CD4-positive, alpha-beta T cell treated with Interleukin-15 for 1 hour (primary cell): ENCODE measurements around the gene RFFL.
"Not testable (repeated sequence)": the region's sequence is repeated elsewhere in the genome, so short reads cannot be mapped to it uniquely, and the experiment has no call there.

Experiments
- DNase-seq: peaks from one replicate; pipeline ENCODE4 v3.0.0-alpha.2; 2020

The RFFL gene

DNA sequence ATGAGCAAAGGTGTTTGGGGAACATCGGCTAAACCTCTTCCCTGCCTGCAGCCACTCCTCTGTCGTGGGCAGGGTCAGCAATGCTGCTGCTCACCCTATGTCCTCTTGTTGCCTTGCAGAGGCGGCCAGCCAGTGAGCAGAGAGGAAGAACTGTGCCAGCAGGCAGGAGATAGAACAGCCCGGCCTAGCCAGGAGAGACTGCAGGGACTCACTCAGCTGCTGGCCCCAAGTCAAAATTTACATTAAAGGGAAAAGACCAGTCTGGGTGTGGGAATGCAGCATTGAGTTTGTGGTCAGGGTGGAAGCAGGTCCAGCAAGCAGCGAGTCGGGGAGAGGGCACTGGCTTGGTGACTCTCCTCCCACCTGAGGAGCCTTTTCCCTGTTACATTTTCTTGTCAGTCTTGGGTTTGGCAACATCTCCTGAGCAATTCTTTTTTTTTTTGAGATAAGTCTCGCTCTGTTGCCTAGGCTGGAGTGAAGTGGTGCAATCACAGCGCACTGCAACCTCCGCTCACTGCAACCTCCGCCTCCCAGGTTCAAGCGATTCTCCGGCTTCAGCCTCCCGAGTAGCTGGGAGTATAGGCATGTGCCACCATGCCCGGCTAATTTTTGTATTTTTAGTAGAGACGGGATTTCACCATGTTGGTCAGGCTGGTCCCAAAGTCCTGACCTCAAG lies 60.5 kb downstream of the RFFL start:
- DNase-seq = no peak

GRCh38 chr17:35001549-35001948 lies 62.0 kb downstream of the RFFL start:
- DNase-seq = no peak

- not testable (repeated sequence) for DNase-seq
These were observed 62.5 kb downstream of the RFFL start for GRCh38 chr17:35000965-35001364.

DNA sequence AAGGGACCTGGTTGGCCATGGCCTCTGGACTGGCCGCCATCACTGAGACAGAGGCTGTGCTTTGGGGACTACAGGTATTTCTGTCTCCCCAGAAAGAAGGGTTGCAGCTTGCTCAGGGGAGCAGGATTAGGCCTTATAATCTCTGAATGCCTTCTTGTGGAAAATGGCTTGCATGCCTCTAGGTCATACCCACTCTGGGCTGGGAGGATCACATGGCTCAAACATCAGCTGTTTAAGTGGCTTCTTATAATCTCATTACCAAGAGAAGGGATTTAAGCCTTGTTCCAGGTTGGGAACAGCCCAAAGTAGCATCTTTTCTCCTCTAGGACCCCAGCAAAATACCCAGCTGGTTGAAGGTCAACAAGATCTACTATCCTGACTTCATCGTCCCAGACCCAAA lies 64.1 kb downstream of the RFFL start:
- DNase-seq = no peak

DNA sequence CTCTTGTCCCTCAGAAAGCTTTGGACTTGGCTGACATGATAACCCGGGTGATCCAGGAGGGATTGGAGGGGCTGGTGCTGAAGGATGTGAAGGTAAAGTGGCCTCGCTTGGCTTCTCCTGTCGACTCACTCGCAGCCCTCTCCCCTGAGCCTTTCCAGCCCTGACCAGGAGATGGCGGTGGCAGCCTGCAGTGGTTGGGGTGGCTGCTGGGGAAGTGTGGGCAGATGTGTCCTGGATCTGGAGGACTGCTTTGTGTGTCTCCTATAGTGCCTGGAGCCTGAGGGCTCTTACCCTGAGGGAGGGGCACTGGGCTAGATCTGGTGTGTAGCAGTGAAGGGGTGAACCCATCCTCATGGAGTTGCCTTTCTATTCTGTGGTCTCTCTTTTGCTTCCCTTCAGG lies 65.3 kb downstream of the RFFL start:
- DNase-seq = peak; percentile 82

DNA sequence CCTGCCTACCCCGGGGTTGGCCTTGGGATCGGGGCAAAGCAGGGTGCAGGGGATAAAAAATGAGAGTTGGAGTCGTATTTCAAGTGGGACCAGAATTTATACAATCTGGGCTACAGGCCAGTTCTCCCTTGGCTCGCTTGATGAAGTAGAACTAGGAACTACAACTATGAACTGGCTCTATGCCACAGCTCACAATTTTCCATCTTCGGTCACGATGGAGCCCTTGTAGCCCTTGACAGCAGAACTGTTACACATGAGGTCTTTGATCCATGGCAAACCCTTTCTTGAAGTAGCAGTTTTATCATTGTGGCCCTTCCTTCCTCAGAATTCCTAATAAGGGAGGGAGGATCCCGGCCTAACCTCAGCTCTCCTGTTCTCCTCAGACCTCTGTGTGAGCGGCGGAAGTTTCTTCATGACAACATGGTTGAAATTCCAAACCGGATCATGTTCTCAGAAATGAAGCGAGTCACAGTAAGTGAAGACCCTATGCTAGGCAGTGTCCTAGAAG lies 66.1 kb downstream of the RFFL start:
- DNase-seq = no peak

GRCh38 chr17:34996422-34997285 lies 66.9 kb downstream of the RFFL start:
- DNase-seq = no peak

DNA sequence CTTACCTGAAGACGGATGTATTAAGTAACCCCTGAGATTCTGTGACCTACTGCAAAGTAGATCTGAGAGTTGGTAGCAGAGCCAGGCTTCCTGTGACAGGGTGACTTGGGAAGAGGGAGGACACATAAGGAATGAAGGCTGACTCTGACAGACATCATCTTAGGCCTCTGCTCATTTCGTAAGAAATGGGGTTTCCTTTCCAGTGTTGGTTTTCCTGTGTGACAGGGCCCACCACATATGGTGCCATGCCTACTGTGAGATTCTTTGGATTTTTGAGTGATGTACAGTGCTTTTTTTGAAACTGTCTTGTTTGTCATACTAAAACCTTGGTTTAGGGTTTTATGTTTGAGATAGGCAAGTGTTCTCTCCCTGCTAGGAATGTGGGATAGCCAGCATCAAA lies 70.5 kb downstream of the RFFL start:
- DNase-seq = no peak

DNA sequence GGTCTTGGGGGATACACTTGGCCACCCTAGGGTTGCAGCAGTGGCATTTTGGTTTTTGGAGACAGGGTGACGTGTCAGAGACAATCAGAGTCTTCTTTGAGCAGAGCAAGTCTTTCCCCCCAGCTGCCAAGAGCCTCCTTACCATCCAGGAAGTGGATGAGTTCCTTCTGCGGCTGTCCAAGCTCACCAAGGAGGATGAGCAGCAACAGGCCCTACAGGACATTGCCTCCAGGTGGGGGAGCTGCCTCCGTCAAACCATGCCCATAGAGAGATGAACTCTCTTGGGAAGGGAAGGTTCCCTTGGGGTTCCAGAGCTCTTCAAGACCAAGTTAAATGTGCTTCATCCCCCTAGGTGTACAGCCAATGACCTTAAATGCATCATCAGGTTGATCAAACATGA lies 71.9 kb downstream of the RFFL start:
- DNase-seq = no peak

DNA sequence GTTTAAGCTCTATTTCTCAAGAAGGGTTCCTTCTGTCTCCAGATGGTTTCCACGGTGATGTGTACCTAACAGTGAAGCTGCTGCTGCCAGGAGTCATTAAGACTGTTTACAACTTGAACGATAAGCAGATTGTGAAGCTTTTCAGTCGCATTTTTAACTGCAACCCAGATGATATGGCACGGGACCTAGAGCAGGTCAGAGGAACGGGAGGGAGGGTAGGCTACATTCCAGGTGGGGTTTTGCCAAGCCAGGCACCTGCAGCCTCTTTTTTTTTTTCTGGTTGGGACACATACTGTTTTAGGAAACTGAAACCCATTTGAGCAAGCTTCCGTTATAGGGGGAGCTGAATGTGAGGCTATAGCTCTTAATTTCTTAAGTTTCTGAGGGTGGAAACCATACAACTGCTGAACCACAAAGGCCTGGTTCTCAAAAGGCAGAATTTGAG lies 72.6 kb downstream of the RFFL start:
- DNase-seq = no peak

DNA sequence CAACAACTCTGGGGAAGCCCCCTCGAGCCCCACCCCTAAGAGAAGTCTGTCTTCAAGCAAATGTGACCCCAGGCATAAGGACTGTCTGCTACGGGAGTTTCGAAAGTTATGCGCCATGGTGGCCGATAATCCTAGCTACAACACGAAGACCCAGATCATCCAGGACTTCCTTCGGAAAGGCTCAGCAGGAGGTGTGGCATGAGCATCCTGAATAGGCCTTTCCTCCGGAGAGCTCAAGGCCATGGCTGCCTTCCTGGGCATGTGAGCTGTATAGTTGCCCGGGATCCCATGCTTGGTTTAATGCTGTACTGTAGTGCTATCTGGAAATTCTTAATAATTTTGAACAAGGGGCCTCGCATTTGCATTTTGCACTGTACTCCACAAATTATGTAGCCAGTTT lies 74.0 kb downstream of the RFFL start:
- DNase-seq = no peak

DNA sequence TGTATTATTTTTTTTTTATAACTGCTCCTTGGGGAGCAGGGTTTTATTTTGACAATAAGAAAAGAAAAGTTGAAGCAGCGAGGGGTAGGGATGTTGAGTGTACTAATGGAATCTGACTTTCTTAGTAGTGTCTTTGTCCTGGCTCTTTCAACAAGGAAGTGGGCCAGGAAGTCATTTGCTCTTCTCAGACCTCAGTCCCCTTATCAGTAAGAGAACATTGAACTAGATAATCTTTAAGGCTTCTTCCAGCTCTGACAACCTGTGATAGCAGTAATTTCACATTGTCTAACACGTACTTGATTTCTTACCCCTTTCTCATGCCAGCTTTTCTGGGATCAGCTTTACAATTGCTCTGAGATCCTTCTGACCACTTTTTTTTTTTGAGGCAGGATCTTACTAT lies 74.9 kb downstream of the RFFL start:
- DNase-seq = no peak

DNA sequence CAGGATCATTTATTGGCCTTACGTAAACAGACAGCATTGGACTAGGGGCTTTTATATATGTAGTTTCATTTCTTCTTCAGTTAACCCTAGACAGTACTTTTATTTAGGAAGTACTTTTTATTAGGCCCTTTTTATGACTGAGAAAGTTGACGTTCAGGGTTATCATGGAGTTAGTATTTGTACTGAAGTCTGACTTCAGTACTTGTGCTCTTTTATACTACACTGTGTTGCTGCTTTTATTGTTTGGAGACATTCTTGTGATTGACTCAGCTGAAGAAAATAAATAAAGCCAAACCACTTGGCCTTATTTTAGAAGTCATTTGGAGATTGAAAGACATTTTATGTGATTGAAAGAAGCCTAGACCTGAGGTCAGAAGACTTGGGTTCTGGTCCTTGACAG lies 76.3 kb downstream of the RFFL start:
- no peak for DNase-seq

- DNase-seq = no peak
These were observed 81.8 kb downstream of the RFFL start for GRCh38 chr17:34981538-34982241.

DNA sequence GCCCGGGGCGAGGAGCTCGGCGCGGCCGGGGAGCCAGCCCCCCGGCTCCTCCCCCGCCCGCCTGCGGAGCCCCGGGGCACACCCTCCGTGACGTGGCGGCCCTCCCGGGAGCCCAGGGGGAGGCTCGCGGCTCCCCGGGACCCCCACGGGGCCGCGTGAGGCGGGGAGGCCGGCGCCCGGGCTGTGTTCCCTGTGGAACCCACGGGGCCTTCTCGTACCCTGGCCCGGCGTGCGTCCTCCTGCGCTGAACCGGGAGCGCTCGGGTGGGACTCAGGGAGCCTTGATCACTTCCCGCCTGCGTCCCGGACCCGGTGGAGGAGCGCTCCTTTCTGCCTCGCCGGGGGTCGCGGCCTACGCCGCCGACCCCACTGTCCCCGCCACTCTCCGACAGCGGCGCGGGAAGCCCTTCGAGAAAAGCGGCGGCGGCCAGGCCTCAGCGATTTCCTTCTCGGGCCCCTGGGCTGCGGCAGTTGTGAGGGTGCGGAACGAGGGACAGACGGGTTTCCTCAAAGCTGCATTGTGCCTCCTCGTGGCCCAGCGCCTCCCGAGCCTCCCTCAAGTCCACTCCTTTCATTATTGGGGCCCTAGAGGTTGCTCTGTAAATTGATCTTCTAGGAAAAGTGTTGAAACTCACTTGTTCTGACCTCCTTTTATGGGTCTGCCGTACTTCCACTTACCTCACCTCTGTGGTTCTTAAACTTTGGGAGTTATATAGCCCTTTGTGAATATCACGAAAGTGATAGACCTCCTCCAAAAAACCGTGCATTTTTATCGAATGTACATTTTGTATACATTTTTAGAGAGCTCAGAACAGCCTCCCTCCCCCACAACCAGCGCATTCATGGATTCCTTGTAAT lies 82.6 kb downstream of the RFFL start:
- peak; percentile 74 for DNase-seq

GRCh38 chr17:34980353-34980680 lies 83.2 kb downstream of the RFFL start, which contains the start of gene LIG3:
Gene LIG3 (plus strand): TSS chr17:34980512. CDS start chr17:34983006, 2,494 bp downstream.
- DNase-seq = peak; percentile 92

DNA sequence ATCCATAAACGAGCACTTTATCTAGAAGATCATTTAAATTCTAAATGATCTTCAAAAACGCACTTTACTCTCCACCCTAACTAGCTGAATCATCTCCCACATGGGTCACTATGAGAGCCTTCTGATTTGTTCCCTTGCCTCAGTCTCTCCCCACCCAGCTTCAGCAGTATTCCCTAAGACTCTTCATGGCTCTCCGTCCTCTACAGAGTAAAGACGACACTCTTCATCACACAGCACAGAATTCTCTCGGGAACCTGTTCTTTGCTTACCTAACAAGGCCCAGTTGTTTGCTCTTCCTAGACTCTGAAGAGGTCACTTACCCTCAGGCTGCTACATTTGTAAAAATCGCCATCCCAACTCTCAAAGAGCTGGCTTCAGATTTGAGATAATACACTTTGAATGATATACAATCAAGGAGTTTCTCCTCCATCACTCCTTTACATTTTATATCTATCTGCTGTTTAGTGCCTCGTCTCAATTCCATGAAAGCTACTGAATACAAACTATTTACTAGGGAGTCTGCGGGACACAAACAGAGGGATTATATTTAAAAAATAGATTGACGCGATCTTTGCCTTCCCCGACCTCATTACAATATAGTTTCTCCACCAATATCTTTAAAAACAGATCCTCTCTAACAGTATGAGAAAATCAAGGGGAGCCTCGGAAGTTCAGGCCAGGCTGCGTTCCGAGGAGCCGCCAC lies 83.7 kb downstream of the RFFL start:
- no peak for DNase-seq

DNA sequence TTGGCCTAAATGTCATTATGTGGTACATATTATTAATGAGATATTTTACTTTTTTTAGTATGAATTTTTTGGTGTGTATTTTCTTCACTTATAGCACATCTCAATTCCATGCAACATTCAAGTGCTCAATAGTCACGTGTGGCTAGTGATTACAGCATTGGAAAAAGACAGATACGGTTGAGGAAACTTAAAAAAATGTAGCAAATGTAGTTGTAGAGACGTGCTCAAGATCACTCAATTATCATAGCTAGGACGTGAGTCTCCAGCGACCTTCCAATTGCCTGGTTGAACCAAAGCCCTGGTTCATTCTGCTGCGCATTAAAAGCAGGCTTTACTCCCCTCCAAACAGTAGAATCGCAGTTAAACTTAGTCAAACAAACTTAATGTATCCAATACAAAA lies 84.4 kb downstream of the RFFL start:
- no peak for DNase-seq

DNA sequence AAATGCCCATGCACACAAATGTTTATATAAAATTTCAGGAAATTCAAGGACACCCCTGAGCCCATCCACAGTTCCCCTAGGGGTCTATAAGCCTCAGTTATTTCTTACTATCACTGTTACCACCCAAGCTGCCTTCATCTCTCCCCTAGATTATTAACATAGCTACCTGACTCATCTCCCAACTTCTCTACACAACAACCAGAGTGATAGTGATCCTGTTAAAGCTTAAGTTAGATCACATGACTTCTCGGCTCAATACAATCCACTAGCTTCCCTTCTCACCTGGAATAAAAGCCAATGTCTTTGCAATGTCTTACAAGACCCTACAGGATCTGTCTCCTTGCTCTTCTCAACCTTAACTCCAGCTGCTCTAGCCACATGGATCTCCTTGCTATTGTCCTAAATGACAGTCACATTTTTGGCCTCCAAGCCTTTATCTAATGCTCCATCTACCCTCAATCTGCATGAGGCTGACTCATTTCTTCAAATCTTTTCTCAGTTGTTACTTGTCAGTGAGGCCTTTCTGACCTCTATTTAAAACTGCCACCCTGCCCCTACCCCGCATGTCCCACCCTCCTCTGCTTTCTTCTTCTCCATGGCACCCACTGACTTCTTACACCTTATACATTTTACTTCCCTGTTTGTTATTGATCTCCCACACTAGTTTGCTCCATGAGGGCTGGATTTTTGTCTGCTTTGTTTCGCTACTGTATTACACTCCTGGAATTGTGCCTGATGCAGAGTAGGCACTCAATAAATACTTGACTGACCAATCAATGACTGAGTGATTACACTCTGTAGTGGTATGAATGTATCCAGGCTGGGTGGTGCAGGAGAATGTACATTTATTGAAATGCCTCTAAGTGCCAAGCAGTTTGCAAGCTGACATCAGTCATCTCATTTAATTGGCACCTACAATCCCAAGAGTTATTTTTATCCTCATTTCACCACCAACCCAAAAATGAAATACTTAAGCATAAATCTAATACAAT lies 88.4 kb downstream of the RFFL start:
- no peak for DNase-seq

DNA sequence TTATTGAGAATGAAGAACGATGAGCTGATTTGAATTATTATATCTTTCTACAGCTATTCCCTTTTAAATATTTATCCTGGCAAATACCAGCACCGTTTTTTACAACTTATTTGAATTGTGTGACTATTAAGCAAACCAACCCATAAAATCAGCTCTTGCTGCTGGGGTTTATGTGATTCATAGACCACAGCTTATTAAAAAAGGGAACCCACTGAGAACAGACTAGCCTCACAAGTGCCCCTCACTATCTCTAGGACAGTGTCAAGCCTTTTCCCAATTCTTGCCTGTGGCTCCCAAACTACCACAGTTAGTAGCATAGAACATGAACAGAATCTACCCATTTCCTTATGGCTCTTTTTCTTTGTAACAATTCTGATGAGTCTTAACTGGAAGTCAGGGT lies 89.3 kb downstream of the RFFL start:
- no peak for DNase-seq
